Muscle layer of colon (tissue), 2 donors: ENCODE data around the gene NUDT17.
"Not testable (repeated sequence)": the region's sequence is repeated elsewhere in the genome, so short reads cannot be mapped to it uniquely, and the experiment has no call there.

Experiments used
- H3K27ac ChIP-seq: one replicate; pipeline ENCODE4 v1.7.0; 2013; ENCODE audit warnings: low read depth, mild to moderate bottlenecking, low read length, moderate library complexity
- H3K27me3 ChIP-seq, 2 donors: one replicate each; pipeline ENCODE4 v1.7.0; 2013; ENCODE audit warnings: low read length in 2 of 2, mild to moderate bottlenecking in 2 of 2; ENCODE audit not compliant: insufficient read depth in 2 of 2, control insufficient read depth in 1 of 2
- H3K36me3 ChIP-seq: one replicate; pipeline ENCODE4 v1.7.0; 2013; ENCODE audit warnings: mild to moderate bottlenecking, low read length; ENCODE audit not compliant: insufficient read depth
- H3K4me1 ChIP-seq: one replicate; pipeline ENCODE4 v1.7.0; 2013; ENCODE audit warnings: mild to moderate bottlenecking, low read length; ENCODE audit not compliant: insufficient read depth
- H3K4me3 ChIP-seq, 2 donors: one replicate each; pipeline ENCODE4 v1.7.0; 2013; ENCODE audit warnings: low read length in 2 of 2, low read depth in 1 of 2, mild to moderate bottlenecking in 1 of 2, moderate library complexity in 1 of 2
- H3K9ac ChIP-seq: one replicate; pipeline ENCODE4 v1.7.0; 2013; ENCODE audit warnings: low read length
- H3K9me3 ChIP-seq: one replicate; pipeline ENCODE4 v1.7.0; 2013; ENCODE audit warnings: mild to moderate bottlenecking, low read length
- donor health status: abdominal sarcoma.
- donor health status: Adenocarcinoma of cecum.

NUDT17 gene

GRCh38 chr1:145823565-145824498, 21.6 kb upstream of the NUDT17 start, which contains the start of the genes POLR3C and RNF115:
Gene POLR3C (plus strand): TSS chr1:145824200. CDS start chr1:145825777, 1,577 bp downstream.
Gene RNF115 (minus strand): TSS chr1:145824095. CDS start chr1:145823873, 222 bp downstream.
- peak within 1 kb of the TSS; percentile 92 for H3K27ac ChIP-seq
- H3K36me3 ChIP-seq, result peaks cover 24% of the 10 kb centered on the region
- H3K27me3 ChIP-seq, result no peaks in the 10 kb centered on the region
- peak within 1 kb of the TSS; percentile 77 for H3K9ac ChIP-seq
- peaks cover 13% of the 10 kb centered on the region for H3K4me1 ChIP-seq
- no peaks in the 10 kb centered on the region for H3K9me3 ChIP-seq
- peak within 1 kb of the TSS; percentile 89 to 98 for H3K4me3 ChIP-seq

DNA sequence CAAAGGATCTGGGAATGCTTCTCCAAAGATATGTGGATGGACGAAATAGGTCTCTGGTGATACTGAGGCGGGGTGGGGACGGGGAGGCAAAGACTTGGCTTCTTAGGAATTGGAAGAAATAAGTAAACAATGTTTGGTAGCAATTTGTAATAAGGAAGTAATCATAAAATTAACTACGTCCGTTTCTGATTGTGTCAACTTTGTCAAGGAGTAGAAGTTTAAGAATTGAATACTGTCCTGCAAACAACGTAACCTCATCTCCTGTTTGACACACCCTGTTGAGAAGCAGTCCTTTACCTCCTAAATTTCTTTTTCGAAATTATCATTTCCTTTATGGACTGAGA, 21.0 kb upstream of the NUDT17 start:
- H3K9me3 ChIP-seq, result no peaks in the 10 kb centered on the region
- no peaks in the 10 kb centered on the region for H3K27me3 ChIP-seq
- peak overlapping the region; percentile 92 for H3K27ac ChIP-seq
- H3K9ac ChIP-seq, result peak overlapping the region; percentile 77
- H3K4me1 ChIP-seq, result peaks cover 13% of the 10 kb centered on the region
- peak overlapping the region; percentile 89 to 98 for H3K4me3 ChIP-seq
- H3K36me3 ChIP-seq, result peaks cover 30% of the 10 kb centered on the region

DNA sequence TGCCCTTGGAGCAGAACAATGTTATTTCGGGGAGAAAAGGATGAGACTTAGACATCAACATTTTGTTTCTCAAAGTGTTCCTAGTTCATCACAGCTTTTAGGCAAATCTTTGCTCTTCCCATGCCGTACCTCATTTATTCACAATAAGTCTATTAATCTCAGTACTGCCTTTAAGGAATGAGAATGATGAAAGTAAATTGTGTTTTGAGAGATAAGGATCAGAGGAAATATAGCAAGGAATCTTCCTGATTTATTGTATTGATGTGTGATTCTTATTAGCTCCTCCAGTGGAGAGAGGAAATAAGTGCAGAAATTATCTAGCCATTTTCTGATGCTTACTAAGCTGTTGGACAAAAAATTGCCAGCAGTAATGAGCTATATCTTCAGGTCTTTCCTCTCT, 19.4 kb upstream of the NUDT17 start:
- no peak overlapping the region for H3K9ac ChIP-seq
- H3K4me3 ChIP-seq, result no peak overlapping the region
- no peaks in the 10 kb centered on the region for H3K9me3 ChIP-seq
- no peaks in the 10 kb centered on the region for H3K27me3 ChIP-seq
- H3K36me3 ChIP-seq, result peaks cover 45% of the 10 kb centered on the region
- H3K27ac ChIP-seq, result no peak overlapping the region
- H3K4me1 ChIP-seq, result peaks cover 13% of the 10 kb centered on the region

DNA sequence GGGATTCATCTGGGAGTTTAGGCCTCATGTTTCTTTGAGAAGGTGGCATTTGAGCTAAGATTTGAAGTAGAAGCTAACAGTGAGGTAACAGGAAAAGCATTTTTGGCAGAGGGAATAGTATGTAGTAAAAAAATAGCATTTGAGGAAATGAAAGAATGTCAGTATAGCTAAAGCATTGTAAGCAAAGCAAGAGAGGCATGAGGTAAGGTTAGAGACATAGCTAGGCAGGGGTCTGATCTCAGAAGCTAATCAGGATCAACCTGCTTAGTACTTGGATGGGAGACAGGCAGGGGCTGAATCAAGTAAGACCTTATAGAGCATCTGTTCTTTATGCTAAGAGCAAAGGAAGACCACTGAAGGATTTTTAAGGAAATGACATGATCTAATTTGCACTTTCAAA, 17.5 kb upstream of the NUDT17 start:
- H3K4me3 ChIP-seq, result no peak overlapping the region
- H3K27ac ChIP-seq, result no peak overlapping the region
- no peaks in the 10 kb centered on the region for H3K9me3 ChIP-seq
- H3K4me1 ChIP-seq, result peaks cover 13% of the 10 kb centered on the region
- H3K27me3 ChIP-seq, result no peaks in the 10 kb centered on the region
- peaks cover 61% of the 10 kb centered on the region for H3K36me3 ChIP-seq
- H3K9ac ChIP-seq, result no peak overlapping the region

DNA sequence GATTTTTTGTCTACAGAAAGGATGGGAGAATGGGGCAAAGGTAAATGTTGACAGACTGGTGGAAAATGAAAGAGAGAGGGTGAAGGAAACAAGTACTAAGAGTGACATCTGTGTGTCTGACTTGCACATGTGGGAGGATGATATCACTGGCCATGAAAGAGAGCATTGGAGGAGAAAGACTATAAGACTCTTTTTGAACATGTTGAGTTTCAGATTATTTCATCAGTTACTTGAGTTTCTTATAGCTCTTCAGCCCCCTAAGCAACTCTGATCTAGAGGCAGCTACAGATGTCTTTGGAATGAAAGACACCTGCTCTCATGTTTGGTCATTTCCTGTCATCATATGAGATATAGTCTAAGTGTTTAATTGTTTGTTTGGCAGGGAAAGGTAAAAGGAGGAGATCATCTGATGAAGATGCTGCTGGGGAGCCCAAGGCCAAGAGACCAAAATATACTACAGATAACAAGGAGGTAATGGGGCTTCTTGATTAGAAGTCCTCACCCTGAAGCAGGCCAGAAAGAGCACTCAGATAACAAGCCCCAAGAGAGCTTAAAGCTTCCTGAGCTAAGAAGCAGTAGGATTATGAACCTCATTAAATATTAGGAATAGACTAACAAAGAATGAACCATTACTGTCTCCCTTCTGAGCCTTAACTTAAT, 16.9 kb upstream of the NUDT17 start:
- Histone ChIP-seq H3K27me3 (no peaks in the 10 kb centered on the region), H3K27ac (no peak overlapping the region), H3K36me3 (peaks cover 66% of the 10 kb centered on the region), H3K4me3 (no peak overlapping the region), H3K9ac (no peak overlapping the region), H3K9me3 (no peaks in the 10 kb centered on the region), H3K4me1 (peaks cover 13% of the 10 kb centered on the region)

GRCh38 chr1:145830810-145831209, 14.6 kb upstream of the NUDT17 start:
- H3K4me1 ChIP-seq, H3K9me3 ChIP-seq, H3K4me3 ChIP-seq, H3K9ac ChIP-seq, H3K27me3 ChIP-seq, H3K27ac ChIP-seq: not testable (repeated sequence)
- peaks cover 74% of the 10 kb centered on the region for H3K36me3 ChIP-seq

DNA sequence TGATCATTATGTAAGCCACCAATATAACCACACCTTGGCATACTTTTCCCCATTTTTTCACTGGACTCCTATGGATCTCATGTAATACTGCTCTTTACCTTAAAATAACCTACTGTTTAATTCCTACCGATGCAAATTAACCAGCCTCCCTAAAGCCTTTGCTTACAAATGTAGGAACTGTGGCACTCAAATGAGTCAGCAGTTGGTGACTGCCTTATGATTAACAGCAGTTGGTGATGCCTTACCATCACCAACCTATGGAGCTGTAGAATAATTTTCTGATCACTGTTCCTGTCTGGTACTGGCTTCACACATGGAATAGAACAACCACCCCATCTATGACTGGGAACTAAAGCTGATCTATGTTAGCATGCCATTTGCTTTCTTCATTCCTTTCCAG, 7.8 kb upstream of the NUDT17 start:
- H3K27ac ChIP-seq, result no peak overlapping the region
- H3K4me3 ChIP-seq, result no peak overlapping the region
- no peaks in the 10 kb centered on the region for H3K9me3 ChIP-seq
- no peaks in the 10 kb centered on the region for H3K4me1 ChIP-seq
- H3K27me3 ChIP-seq, result no peaks in the 10 kb centered on the region
- H3K9ac ChIP-seq, result no peak overlapping the region
- H3K36me3 ChIP-seq, result peaks cover 68% of the 10 kb centered on the region

GRCh38 chr1:145843031-145843430, 2.4 kb upstream of the NUDT17 start:
- Histone ChIP-seq H3K36me3 (peaks cover 41% of the 10 kb centered on the region), H3K4me3 (no peak overlapping the region)

GRCh38 chr1:145845144-145845513, 301 bp upstream of the NUDT17 start:
- H3K9me3 ChIP-seq, result no peaks in the 10 kb centered on the region
- no peaks in the 10 kb centered on the region for H3K27me3 ChIP-seq
- peaks cover 40% of the 10 kb centered on the region for H3K36me3 ChIP-seq
- peaks cover 10% of the 10 kb centered on the region for H3K4me1 ChIP-seq
- H3K9ac ChIP-seq, result peak overlapping the region; percentile 55
- peak overlapping the region; percentile 92 for H3K27ac ChIP-seq
- H3K4me3 ChIP-seq, result peak overlapping the region; percentile 62 to 73

More at GRCh38 chr1:145843031-145843430, 2.4 kb upstream of the NUDT17 start:
- Histone ChIP-seq H3K27ac (no peak overlapping the region), H3K9me3 (no peaks in the 10 kb centered on the region), H3K4me1 (peaks cover 10% of the 10 kb centered on the region), H3K9ac (no peak overlapping the region), H3K27me3 (no peaks in the 10 kb centered on the region)

DNA sequence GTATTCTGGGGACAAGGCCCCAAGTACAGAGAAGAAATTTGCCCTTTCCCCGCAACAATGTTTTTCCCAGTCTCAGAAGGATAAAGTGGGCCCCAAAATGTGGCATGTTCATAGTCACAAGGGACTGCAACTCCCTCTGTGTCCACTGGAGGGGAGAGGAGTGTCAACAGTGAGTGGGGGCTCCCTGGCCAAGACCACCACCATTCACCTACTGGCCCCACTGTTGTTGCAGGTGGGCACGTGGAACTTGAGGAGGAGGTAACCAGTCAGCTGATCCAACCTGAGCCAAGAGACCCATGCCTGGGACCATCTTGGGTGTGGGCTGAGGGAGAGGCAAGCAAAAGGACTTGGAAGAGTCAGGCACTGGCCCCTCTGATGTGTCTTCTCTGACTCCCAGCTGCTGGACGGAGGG, 777 bp downstream of the NUDT17 start:
- Histone ChIP-seq H3K27ac (peak overlapping the region; percentile 92), H3K9me3 (no peaks in the 10 kb centered on the region), H3K27me3 (no peaks in the 10 kb centered on the region), H3K36me3 (peaks cover 43% of the 10 kb centered on the region), H3K4me1 (peaks cover 10% of the 10 kb centered on the region), H3K4me3 (peak overlapping the region; percentile 62 to 73), H3K9ac (peak overlapping the region; percentile 55)

DNA sequence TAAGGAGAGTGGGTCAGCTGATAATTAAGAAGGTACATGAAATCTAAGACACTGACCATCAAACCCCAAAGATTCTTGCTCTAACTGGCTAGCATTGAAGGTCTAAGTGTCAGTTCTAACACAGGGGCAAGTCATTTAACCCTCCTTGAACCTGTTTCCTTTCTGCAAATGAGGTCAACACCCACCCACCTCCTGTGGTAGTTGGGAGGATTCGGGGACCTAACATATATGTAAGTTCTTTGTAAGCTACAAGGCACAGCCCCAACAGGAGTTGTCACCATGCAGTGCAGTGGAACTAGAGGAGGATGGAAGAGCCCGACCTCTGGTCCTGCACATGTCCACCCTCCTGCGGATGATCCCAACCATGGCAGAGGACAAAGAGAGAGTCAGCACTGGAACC, 2.4 kb downstream of the NUDT17 start:
- Histone ChIP-seq H3K4me1 (peaks cover 10% of the 10 kb centered on the region), H3K9ac (no peak overlapping the region), H3K36me3 (peaks cover 42% of the 10 kb centered on the region), H3K9me3 (no peaks in the 10 kb centered on the region), H3K4me3 (no peak overlapping the region), H3K27me3 (no peaks in the 10 kb centered on the region), H3K27ac (no peak overlapping the region)
